Endothelial cell of umbilical vein (primary cell): Measurements from ENCODE around the gene EHD2. TPM values are rescaled to one million over a fixed set of nuclear protein-coding genes. Genes with fewer than 3 reads are reported as not detected.
"Not testable (repeated sequence)": the region's sequence is repeated elsewhere in the genome, so short reads cannot be mapped to it uniquely, and the experiment has no call there.

ENCODE experiments used
- BruUV-seq: library from RNA; stranded (reverse); fragments of 400-500 nt; replicated peaks from 2 replicates; lab custom pipeline; 2021; lab: Mats Ljungman, UMichigan
- CTCF ChIA-PET: fragments of 300-600, 350-600 bp; sonication (Branson Sonifier 250); formaldehyde crosslinking; loops from one replicate; lab custom pipeline; 2021; ENCODE audit warnings: antibody characterized with exemption, inconsistent platforms; lab: Charles Lee
- POLR2A ChIA-PET: fragments of 300-600, 350-600 bp; sonication (Branson Sonifier 250); formaldehyde crosslinking; loops from one replicate; lab custom pipeline; 2021; ENCODE audit warnings: antibody characterized with exemption, inconsistent platforms; lab: Charles Lee
- DNase-seq: peaks from one replicate; pipeline ENCODE4 v3.0.0-alpha.2; 2011; ENCODE audit warnings: low read depth, low spot score
- FAIRE-seq: peaks from 2 replicates; lab custom pipeline; 2011; peaks lifted over from hg19 to GRCh38; lab: Jason Lieb, UNC
- H2AFZ ChIP-seq: 2 replicates; pipeline ENCODE4 v1.6.0; 2012; ENCODE audit warnings: low read depth, low read length, control low read depth, inconsistent platforms
- H3K27ac ChIP-seq: 2 replicates; pipeline ENCODE4 v1.5.1; 2011; ENCODE audit warnings: low read depth, mild to moderate bottlenecking, control low read depth, low read length, moderate library complexity; ENCODE audit not compliant: insufficient read depth
- H3K27me3 ChIP-seq, 2 experiments: 2 replicates each; pipeline versions ENCODE4 v1.6.0 to v1.6.1; 2011; ENCODE audit warnings: low read length in 2 of 2, mixed read lengths in 1 of 2; ENCODE audit not compliant: control insufficient read depth in 2 of 2, insufficient read depth in 2 of 2
- H3K36me3 ChIP-seq, 2 experiments: 2 replicates in 1 of 2; 3 replicates in 1 of 2; pipeline ENCODE4 v1.5.1; 2011; ENCODE audit warnings: low read length in 2 of 2, mild to moderate bottlenecking in 1 of 2, moderate library complexity in 1 of 2; ENCODE audit not compliant: control insufficient read depth in 2 of 2, insufficient read depth in 2 of 2; ENCODE audit errors: extremely low read depth in 1 of 2
- H3K4me1 ChIP-seq: 3 replicates; pipeline ENCODE4 v1.5.1; 2011; ENCODE audit warnings: mild to moderate bottlenecking, low read length; ENCODE audit not compliant: control insufficient read depth, insufficient read depth; ENCODE audit errors: extremely low read depth
- H3K4me2 ChIP-seq: 2 replicates; pipeline ENCODE4 v1.6.1; 2011; ENCODE audit warnings: low read length, control low read depth, mixed read lengths; ENCODE audit not compliant: insufficient read depth
- H3K4me3 ChIP-seq, 3 experiments: fragments of 200-600 bp in 1 of 3; sonication (generic), shearing (Covaris generic) in 1 of 3; replicated peaks in 1 of 3; 2 replicates each; pipeline ENCODE4 v1.5.1; 2011 to 2016; ENCODE audit warnings: control low read depth in 3 of 3, low read length in 3 of 3, mild to moderate bottlenecking in 2 of 3, inconsistent platforms in 1 of 3, low read depth in 1 of 3, moderate library complexity in 1 of 3; ENCODE audit not compliant: insufficient read depth in 1 of 3
- H3K79me2 ChIP-seq: 2 replicates; pipeline ENCODE4 v1.6.0; 2012; ENCODE audit warnings: low read length, inconsistent platforms; ENCODE audit not compliant: control insufficient read depth, insufficient read depth
- H3K9ac ChIP-seq: replicated peaks from 2 replicates; pipeline ENCODE3; 2011; ENCODE audit warnings: low read length, control low read depth; ENCODE audit not compliant: insufficient read depth; ENCODE audit errors: extremely low read depth
- H3K9me1 ChIP-seq: replicated peaks from 3 replicates; pipeline ENCODE4 v1.6.0; 2011; ENCODE audit warnings: mild to moderate bottlenecking, low read length; ENCODE audit not compliant: control insufficient read depth, insufficient read depth; ENCODE audit errors: extremely low read depth
- H3K9me3 ChIP-seq: replicated peaks from 2 replicates; pipeline ENCODE4 v1.5.1; 2012; ENCODE audit warnings: low read length, inconsistent platforms; ENCODE audit not compliant: control insufficient read depth, insufficient read depth
- H4K20me1 ChIP-seq: replicated peaks from 2 replicates; pipeline ENCODE3; 2011; ENCODE audit warnings: mild to moderate bottlenecking, low read length; ENCODE audit not compliant: control insufficient read depth, insufficient read depth; ENCODE audit errors: extremely low read depth
- EZH2 ChIP-seq: IDR thresholded peaks from 2 replicates; pipeline ENCODE4 v1.6.1; 2012; ENCODE audit warnings: borderline replicate concordance, low read depth, mild to moderate bottlenecking, moderate library complexity, low read length, inconsistent platforms; ENCODE audit not compliant: severe bottlenecking
- FOS ChIP-seq: IDR thresholded peaks from 2 replicates; pipeline ENCODE4 v1.6.1; 2011; ENCODE audit warnings: mild to moderate bottlenecking, low read length, moderate library complexity, borderline replicate concordance; ENCODE audit not compliant: insufficient read depth
- GATA2 ChIP-seq: IDR thresholded peaks from 2 replicates; pipeline ENCODE4 v1.7.0; 2011; ENCODE audit warnings: low read depth, mild to moderate bottlenecking, moderate library complexity, mixed read lengths, low read length; ENCODE audit not compliant: insufficient read length, insufficient read depth
- JUN ChIP-seq: IDR thresholded peaks from 2 replicates; pipeline ENCODE4 v1.6.1; 2011; ENCODE audit warnings: borderline replicate concordance, low read depth; ENCODE audit not compliant: insufficient read length, insufficient read depth
- MYC ChIP-seq: IDR thresholded peaks from one replicate; pipeline ENCODE4 v1.6.1; 2011; ENCODE audit warnings: mild to moderate bottlenecking, low read depth, low read length
- POLR2A ChIP-seq: IDR thresholded peaks from 2 replicates; pipeline ENCODE4 v1.6.1; 2012; ENCODE audit warnings: low read depth, mild to moderate bottlenecking, control low read depth, low read length
- POLR2AphosphoS5 ChIP-seq: IDR thresholded peaks from 2 replicates; pipeline ENCODE4 v1.6.1; 2012; ENCODE audit warnings: low read depth, mild to moderate bottlenecking, control low read depth, low read length, moderate library complexity; ENCODE audit not compliant: insufficient read depth
- dilution Hi-C: fragments of 300-500 bp; cut with MboI; formaldehyde crosslinking; loops from one replicate; pipeline ENCODE4 v1.15.0; 2019; ENCODE audit warnings: low sequenced_read_pairs; ENCODE audit not compliant: extremely low pct_ligation_motif_present
- intact Hi-C: fragments of 100-400 bp; cut with micrococcal nuclease; formaldehyde crosslinking; loops from one replicate; pipeline ENCODE4 v1.10.0; 2022
- polyA plus RNA-seq, 4 experiments: library from polyadenylated mRNA; depleted of rRNA in 3 of 4; stranded (reverse) in 3 of 4; unstranded in 1 of 4; fragments of >200 nt; gene quantifications; 2 replicates each; pipeline versions ENCODE4 v1.2.1 to v1.2.3, GENCODE V29; 2011 to 2012; ENCODE audit warnings: missing spikeins in 1 of 4
- total RNA-seq: library from RNA; stranded (reverse); gene quantifications from 2 replicates; pipeline ENCODE4 v1.2.3, GENCODE V29; 2021
- TF ChIP-seq, protein P1 (sequence below), 2 donors: IDR thresholded peaks; 1 replicate in 1 of 2; 2 replicates in 1 of 2; pipeline ENCODE4 v1.5.1; 2011; ENCODE audit warnings: low read length in 2 of 2, mild to moderate bottlenecking in 2 of 2, moderate library complexity in 2 of 2, control low read depth in 1 of 2, inconsistent platforms in 1 of 2, low read depth in 1 of 2; ENCODE audit not compliant: insufficient read depth in 1 of 2; ENCODE audit errors: extremely low read depth in 1 of 2
- TF ChIP-seq, protein P2 (sequence below): IDR thresholded peaks from 2 replicates; pipeline ENCODE4 v1.6.1; 2011; ENCODE audit not compliant: insufficient read depth, insufficient read length

Gene EHD2
- total and polyA plus RNA-seq, 2 donors (not counting 3 experiments of a cell fraction or from before 2014, with no cell fraction given) = 110 to 220 TPM

DNA sequence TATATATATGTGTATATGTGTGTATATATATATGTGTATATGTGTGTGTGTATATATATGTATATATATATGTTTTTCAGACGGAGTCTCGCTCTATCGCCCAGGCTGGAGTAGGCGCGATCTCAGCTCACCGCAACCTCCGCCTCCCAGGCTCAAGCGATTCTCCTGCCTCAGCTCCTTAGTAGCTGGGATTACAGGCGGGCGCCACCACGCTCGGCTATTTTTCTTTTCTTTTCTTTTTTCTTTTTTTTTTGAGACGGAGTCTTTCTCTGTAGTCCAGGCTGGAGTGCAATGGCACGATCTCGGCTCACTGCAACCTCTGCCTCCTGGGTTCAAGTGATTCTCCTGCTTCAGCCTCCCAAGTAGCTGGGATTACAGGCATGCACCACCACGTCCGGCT, 32.9 kb downstream of the EHD2 start:
- intact Hi-C loops, H3K27ac ChIP-seq, H3K27me3 ChIP-seq, H4K20me1 ChIP-seq, H3K9me1 ChIP-seq, H3K9me3 ChIP-seq, H2AFZ ChIP-seq, FAIRE-seq, dilution Hi-C loops, DNase-seq: not testable (repeated sequence)
- Histone ChIP-seq H3K4me1 (peaks cover 21% of the 10 kb centered on the region), H3K4me3 (peak overlapping the region; percentile 32 to 87 (median 66)), H3K9ac (peak overlapping the region; percentile 92), H3K79me2 (peaks cover 34% of the 10 kb centered on the region), H3K36me3 (peaks cover 14 to 36% of the 10 kb centered on the region in 2 experiments), H3K4me2 (peak overlapping the region; percentile 79)
- TSS peak; percentile 2 for BruUV-seq
- ChIA-PET POLR2A (interaction anchor here (0.6 to 1.6 kb wide), 2 partner anchors 33 to 288 kb away, joined by 4 to 5 read pairs; partner anchors contain the start of gene EHD2), CTCF (interaction anchor here (0.8 to 8.7 kb wide), 4 partner anchors 20 to 309 kb away, joined by 4 to 258 read pairs (median 5); partner anchors contain the start of gene EHD2)

DNA sequence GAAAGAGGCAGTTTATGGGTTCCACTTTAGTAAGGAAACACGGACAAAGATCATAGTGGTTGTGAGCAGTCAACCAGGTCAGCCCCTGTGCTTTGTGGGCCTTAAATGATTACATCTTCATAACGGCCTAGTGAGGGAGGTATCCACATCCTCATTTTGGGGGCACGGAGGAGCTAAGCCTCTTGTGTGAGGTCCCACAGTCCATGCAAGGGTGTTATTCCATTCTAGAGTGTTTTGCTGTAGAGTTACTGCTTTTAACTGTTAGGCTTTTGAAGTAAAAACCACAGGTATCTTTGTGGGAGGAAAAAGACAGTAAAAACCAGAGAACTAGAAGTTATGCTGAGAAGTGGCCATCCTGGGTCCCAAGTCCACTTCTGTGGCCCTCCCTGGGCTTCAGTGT, 36.1 kb downstream of the EHD2 start:
- CTCF ChIA-PET = interaction anchor here (8.7 kb wide), 1 partner anchor 36 kb away, joined by 258 read pairs; the partner anchor contains the start of gene EHD2
- H3K9me3 ChIP-seq = no peaks in the 10 kb centered on the region
- TF ChIP-seq FOS (no peak), GATA2 (no peak), JUN (no peak), EZH2 (no peak), POLR2AphosphoS5 (no peak), MYC (no peak), POLR2A (no peak)
- TF ChIP-seq, protein P1, sequence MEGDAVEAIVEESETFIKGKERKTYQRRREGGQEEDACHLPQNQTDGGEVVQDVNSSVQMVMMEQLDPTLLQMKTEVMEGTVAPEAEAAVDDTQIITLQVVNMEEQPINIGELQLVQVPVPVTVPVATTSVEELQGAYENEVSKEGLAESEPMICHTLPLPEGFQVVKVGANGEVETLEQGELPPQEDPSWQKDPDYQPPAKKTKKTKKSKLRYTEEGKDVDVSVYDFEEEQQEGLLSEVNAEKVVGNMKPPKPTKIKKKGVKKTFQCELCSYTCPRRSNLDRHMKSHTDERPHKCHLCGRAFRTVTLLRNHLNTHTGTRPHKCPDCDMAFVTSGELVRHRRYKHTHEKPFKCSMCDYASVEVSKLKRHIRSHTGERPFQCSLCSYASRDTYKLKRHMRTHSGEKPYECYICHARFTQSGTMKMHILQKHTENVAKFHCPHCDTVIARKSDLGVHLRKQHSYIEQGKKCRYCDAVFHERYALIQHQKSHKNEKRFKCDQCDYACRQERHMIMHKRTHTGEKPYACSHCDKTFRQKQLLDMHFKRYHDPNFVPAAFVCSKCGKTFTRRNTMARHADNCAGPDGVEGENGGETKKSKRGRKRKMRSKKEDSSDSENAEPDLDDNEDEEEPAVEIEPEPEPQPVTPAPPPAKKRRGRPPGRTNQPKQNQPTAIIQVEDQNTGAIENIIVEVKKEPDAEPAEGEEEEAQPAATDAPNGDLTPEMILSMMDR (IDR thresholded peaks at IDR 0.05; ENCODE audit: extremely low read depth in 1 of 2, insufficient read depth in 1 of 2, low read depth in 1 of 2, low read length in 2 of 2) = no peak
- TF ChIP-seq, protein P2, sequence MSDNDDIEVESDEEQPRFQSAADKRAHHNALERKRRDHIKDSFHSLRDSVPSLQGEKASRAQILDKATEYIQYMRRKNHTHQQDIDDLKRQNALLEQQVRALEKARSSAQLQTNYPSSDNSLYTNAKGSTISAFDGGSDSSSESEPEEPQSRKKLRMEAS = no peak
- POLR2A ChIA-PET = no interaction called here
- DNase-seq = no peak
- H3K9me1 ChIP-seq = no peaks in the 10 kb centered on the region
- H3K4me3 ChIP-seq = no peak overlapping the region
- no peak overlapping the region for H3K27ac ChIP-seq
- H3K36me3 ChIP-seq = peaks cover 23 to 47% of the 10 kb centered on the region in 2 experiments
- H3K4me1 ChIP-seq = peaks cover 10% of the 10 kb centered on the region
- dilution Hi-C loops = no loop called here
- intact Hi-C loops = no loop called here
- H2AFZ ChIP-seq = no peak overlapping the region
- H3K79me2 ChIP-seq = peaks cover 34% of the 10 kb centered on the region
- no peaks in the 10 kb centered on the region for H4K20me1 ChIP-seq
- no peak overlapping the region for H3K4me2 ChIP-seq
- no TSS peak for BruUV-seq
- no peak for FAIRE-seq
- H3K27me3 ChIP-seq = no peaks in the 10 kb centered on the region
- no peak overlapping the region for H3K9ac ChIP-seq
